A549 (cell line): ENCODE measurements around the gene C1QTNF7.

Experiments
- CTCF ChIP-seq: fragments of >200 bp; sonication (Bioruptor Twin); formaldehyde crosslinking; IDR thresholded peaks from 3 replicates; pipeline ENCODE4 v1.5.1; 2016
- EHMT2 ChIP-seq: fragments of 200-600 bp; sonication (generic); IDR thresholded peaks from 2 replicates; pipeline ENCODE4 v1.6.1; 2016; ENCODE audit warnings: antibody characterized with exemption, low read depth, mild to moderate bottlenecking, moderate library complexity
- MYC ChIP-seq: IDR thresholded peaks from 2 replicates; pipeline ENCODE4 v1.6.1; 2012; ENCODE audit warnings: mild to moderate bottlenecking, inconsistent platforms, low read length, improper control_type of control experiment, borderline replicate concordance
- REST ChIP-seq: fragments of 200-600 bp; sonication (generic); IDR thresholded peaks from 2 replicates; pipeline ENCODE4 v1.6.1; 2016; ENCODE audit warnings: antibody characterized with exemption, mild to moderate bottlenecking, moderate library complexity
- ZNF302 ChIP-seq: fragments of 250-450 bp; sonication (Bioruptor Pico); IDR thresholded peaks from 2 replicates; pipeline ENCODE4 v1.9.0; 2021; ENCODE audit warnings: inconsistent platforms, mild to moderate bottlenecking, moderate library complexity
- TF ChIP-seq, protein P1 (sequence below): fragments of 250-450 bp; sonication (Bioruptor Pico); IDR thresholded peaks from 2 replicates; pipeline ENCODE4 v1.5.0; 2021; ENCODE audit warnings: mild to moderate bottlenecking, moderate library complexity, borderline replicate concordance

- TF ChIP-seq CTCF: no peak
- TF ChIP-seq EHMT2: no peak
- TF ChIP-seq, protein P1, sequence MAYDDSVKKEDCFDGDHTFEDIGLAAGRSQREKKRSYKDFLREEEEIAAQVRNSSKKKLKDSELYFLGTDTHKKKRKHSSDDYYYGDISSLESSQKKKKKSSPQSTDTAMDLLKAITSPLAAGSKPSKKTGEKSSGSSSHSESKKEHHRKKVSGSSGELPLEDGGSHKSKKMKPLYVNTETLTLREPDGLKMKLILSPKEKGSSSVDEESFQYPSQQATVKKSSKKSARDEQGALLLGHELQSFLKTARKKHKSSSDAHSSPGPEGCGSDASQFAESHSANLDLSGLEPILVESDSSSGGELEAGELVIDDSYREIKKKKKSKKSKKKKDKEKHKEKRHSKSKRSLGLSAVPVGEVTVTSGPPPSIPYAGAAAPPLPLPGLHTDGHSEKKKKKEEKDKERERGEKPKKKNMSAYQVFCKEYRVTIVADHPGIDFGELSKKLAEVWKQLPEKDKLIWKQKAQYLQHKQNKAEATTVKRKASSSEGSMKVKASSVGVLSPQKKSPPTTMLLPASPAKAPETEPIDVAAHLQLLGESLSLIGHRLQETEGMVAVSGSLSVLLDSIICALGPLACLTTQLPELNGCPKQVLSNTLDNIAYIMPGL (CRISPR knock-in tag): no peak
- no peak for TF ChIP-seq MYC
- no peak for TF ChIP-seq REST
- TF ChIP-seq ZNF302 (CRISPR knock-in tag): no peak
These were observed 17.1 kb upstream of the C1QTNF7 start for GRCh38 chr4:15410750-15411149.
